ENCODE measurements around the gene ALG8.
"Not testable (repeated sequence)": the region's sequence is repeated elsewhere in the genome, so short reads cannot be mapped to it uniquely, and the experiment has no call there.

The ALG8 gene

DNA sequence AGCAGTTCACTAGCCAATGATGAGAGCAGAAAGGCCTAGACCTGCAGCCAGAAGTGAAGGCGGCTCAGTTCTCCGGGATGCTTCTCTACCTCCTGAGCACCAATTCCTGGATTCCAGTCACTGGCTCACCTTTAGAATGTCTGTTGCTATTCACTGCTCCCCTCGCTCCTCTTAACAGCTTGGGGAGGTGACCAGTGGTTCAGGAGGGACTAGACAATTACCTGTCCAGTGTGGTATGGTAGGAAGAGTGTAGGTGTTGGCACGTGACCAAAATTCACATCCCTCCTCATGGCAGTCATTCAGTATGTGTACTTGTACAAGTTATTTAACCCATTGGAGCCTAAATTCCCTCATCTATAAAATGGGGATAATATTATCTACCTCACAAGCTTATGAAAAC lies 71.7 kb downstream of the ALG8 start:
- no peak for DNase-seq

DNA sequence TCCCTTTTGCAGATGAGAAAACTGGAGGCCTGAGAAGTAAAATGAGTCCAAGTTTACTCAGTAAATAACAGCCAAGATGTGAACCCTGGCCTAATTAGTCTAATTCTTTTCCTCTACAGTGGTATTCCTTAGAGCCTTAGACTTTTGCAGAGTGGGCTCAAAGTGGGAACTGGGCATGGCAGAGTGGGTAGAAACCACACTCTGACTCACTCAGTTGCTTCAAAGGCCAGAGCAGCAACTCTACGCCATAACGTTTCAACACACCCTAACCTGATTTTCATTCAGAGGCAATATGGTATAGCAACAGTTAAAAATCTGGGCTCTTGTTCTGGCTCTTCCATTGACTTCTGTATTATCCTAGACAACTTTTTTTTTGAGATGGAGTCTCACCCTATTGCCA lies 73.0 kb downstream of the ALG8 start:
- no peak for DNase-seq

DNA sequence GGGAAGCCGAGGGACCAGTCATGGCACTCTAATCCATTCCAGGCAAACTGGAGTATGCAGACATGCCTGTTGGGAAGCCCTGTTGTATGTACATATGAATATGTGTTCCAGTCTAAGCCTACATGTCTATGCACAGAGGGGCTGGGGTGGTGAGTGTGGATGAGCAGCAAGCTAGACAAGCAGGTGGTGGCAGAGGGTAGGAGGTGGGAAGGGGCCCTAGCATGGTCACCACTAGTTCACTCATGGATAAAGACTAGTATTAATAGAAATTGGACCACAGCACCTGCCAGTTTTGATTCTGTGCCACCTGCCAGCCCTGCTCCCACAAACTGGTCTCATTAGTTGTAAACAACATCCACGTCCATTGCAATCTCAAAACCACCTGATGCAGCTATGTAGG lies 74.2 kb downstream of the ALG8 start:
- no peak for DNase-seq

DNA sequence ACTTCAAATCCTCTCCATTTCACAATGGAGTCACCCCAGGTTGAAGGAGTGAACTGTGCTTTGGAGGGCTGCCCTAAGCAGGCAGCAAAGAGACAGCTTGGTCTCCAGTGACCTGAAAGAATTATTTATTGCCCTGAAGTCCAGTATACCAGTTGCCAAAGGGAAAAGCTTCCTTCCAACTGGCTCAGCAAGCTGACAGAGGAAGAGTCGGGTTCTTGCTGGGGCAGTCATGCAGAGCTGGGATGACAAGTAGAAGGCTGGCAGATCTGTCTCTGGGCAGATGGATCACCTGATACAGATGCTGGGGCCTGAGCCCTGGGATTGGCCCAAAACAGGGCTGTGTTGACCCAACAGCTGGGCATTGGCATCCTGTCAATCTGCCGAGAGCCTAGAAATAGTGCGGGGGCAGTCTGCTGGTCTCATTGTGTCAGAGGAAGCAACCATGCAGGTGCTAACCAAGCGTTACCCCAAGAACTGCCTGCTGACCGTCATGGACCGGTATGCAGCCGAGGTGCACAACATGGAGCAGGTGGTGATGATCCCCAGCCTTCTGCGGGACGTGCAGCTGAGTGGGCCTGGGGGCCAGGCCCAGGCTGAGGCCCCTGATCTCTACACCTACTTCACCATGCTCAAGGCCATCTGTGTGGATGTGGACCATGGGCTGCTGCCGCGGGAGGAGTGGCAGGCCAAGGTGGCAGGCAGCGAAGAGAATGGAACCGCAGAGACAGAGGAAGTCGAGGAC lies 75.8 kb downstream of the ALG8 start, which contains the start of gene THRSP:
TSS of gene THRSP (plus strand) at position 422 of the 742 bp plus-strand sequence. CDS start at position 443, 21 bp downstream.
- no peak for DNase-seq

DNA sequence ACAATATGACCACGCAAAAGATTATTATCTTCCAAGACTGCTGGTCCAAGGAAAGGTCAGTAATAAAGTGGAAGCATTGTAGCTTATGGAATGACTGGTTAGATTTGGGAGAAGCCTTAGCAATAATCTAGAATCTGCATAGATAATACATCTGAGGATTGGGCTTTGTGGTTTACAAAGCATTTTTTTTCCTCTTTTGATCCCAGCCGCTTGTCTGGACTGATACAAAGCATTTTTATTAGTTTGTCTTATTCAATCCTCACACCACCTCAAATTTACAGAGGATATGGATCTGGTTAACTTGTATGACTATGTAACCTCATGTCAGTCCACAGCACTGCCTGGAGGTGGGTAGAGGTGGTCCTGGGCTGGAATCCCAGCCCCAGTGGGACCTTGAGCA lies 76.8 kb downstream of the ALG8 start:
- DNase-seq, result no peak

DNA sequence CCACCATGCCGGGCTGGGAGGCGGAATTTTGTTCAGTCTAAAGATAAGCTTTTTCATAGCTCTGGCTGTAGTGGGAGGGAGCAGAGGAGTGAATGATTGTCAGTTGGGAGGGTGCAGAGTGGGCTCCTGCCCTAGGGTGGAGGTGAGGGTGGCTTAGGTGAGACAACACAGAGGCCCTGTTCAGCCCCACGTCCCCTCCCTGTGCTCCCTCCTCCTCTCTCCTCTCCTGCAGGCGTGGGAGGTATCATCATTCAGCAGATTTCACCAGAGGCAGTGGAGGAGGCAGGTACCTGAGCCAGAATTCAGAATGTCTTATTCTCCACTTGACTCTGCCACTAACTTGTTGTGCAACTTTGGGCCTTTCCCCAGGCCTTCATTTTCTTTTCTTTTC lies 77.5 kb downstream of the ALG8 start:
- no peak for DNase-seq

DNA sequence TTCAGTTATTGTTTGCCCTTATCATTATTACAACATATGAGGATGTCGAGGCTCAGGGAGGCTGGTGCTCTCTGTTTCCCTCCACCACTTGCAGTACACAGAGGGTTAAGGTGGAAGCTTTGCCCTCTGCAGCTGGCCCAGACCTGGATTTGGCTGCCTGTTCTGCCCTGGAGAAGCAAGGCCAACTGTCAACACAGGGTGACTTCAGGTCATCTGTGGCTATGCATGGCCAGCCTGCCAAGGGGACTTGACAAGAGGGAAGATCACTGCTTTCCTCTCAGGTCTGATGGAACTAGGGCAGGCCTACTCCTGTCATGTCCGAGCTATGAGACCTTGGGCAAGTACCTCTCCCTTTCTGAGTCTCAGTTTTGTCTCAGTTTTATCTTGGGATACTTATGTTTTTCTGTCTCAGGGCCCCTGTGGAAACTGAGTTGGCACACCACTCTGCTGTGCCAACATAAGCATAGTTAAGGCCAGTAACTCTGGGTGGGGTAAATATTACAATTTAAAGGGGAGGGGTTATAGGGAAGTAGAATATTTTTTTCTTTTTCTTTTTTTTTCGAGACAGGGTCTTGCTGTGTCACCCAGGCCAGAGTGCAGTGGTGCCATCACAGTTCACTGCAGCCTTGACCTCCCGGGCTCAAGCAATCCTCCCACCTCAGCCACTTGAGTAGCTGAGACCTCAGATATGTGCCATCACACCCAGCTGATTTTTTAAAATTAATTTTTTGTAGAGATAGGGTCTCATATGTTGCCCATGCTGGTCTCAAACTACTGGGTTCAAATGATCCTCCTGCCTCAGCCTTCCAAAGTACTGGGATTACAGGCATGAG lies 78.1 kb downstream of the ALG8 start:
- DNase-seq, result no peak

DNA sequence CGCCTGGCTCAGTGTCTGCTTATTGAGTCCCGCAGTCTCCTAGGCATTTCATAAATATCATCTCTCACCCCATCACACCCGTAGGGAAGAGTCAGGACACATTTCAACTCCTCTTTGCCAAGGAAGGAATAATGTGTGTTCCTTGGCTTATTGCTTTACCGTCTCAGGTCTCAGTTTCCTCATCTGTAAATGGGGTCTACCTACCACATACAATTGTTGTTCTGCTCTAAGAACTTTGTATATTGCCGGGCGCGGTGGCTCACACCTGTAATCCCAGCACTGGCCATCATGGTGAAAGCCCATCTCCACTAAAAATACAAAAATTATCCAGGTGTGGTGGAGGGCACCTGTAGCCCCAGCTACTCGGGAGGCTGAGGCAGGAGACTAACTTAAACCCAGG lies 78.9 kb downstream of the ALG8 start:
- DNase-seq, result no peak

DNA sequence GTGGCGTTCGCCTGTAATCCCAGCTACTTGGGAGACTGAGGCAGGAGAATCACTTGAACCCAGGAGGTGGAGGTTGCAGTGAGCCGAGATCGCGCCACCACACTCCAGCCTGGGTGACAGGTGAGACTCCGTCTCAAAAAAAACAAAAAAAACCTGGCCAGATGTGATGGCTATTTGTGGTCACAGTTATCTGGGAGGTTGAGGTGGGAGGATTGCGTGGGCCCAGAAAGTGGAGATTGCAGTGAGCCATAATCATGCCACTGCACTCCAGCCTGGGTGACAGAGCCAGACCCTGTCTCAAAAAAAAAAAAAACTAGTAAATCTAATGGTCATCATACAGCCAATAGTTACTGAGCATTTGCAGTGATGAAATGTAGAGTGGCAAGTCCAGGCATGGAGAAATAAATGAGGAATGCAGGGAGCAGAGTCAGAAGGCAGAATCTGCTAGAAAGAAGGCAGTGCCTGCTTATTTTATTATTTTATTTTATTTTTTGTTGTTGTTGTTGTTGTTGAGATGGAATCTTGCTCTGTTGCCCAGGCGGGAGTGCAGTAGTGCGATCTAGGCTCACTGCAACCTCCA lies 79.6 kb downstream of the ALG8 start:
- DNase-seq, result not testable (repeated sequence)

DNA sequence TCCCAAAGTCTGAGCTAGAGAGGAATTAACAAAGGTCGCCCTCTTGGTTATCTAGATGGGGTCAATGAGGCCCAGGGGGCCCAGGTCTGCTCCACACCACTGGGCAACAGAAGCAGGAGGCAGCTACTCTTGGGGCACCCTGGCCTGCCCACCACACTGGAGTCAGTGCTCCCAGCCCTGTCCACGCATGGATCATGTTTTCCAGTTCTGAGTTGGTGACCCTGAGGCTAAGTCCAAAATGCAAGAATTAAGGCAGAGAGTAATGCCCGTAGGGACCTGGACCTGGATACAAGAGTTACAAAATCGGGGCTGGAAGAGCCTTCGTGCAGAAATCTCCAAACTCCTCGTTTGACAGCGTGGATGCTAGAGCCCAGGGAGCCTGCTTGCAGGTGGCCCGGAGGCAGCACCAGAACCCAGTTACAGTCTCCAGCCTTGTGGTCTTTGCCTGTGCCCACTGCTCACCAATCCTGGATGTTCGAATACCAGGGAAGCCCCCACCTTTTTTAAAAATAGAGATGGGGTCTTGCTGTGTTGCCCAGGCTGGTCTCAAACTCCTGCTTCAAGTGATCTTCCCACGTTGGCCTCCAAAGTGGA lies 81.9 kb downstream of the ALG8 start:
- no peak for DNase-seq

DNA sequence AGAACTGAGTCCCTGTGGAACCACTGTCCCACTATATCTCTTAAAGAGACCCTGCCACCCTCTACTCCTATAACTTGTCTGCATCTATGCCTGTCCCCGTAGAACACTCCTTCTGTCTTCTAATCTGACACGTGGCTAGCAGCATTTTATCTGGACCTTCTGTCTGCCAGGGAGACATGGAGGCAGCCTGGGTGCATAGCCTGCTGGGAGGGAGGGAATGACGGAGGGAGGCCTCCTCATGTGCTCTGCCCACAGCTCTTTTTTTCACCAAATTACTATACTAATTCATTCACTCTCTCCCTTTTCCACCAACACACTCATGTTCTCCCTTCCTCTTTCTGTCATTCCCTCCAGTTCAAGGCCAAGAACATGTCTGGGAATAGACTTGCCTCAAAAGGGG lies 83.3 kb downstream of the ALG8 start:
- no peak for DNase-seq

DNA sequence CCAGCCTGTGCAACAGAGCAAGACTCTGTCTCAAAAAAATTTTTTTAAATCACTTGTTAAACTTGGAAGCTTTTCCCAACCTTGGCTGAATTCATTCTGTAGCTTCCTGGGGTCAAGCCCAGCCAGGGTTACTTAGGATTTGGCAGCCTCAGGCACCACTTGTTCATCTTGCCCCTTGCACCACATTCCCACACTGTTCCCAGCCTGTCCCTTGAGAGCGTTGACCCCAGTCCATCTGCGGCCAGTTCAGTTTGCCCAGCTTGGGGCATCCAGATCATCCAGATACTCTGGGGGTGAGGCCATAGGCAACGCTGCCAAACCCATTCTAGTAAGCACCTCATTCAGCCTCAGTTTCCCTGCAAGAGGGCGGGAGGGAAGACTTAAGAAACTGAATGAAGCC lies 84.5 kb downstream of the ALG8 start:
- no peak for DNase-seq

DNA sequence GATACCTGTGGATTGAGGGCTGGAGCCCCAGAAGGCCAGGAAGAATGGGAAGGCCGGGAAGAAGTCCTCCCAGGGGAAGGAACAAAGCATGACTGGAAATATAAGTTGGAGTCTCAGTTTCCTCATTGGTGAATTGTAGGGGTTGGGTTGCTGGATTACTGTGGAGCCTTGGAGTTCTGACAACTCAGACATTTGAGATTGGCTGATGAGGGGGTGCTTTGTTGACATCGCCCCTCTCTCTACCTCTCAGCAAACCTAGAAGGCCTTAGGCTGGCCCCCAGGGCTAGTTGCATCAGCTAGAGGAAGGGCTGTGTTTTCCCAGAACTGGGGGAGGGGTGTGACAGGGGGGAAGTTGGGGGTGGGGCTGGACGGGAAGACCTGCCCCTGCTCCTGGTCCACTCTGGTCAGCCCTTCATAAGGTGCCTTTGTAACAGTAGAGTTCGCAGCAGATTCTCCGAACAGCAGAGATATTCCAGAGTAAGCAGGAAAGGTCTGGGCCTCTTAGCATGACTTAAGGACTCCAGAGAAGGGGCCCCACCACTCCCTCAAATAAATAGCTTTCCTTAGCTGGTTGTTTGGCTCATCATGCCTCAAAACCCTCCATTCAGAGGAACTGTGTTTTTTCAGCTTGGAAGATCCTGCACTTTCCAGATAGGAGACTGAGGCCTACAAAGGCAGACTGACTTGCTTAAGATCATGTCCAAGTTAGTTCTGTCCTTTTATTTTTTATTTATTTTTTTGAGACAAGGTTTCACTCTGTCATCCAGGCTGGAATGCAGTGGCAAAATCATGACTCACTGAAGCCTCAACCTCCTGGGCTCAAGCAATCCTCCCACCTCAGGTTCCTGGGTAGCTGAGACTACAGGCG lies 88.2 kb downstream of the ALG8 start:
- no peak for DNase-seq
